H1 (cell line): ENCODE measurements around the gene SHANK2. TPM values are rescaled to one million over a fixed set of nuclear protein-coding genes. Genes with fewer than 3 reads are reported as not detected.

Experiments used
- E2F6 ChIP-seq: IDR thresholded peaks from 2 replicates; pipeline ENCODE4 v1.6.1; 2012; ENCODE audit warnings: inconsistent platforms
- JUN ChIP-seq: IDR thresholded peaks from 2 replicates; pipeline ENCODE4 v1.6.1; 2011; ENCODE audit warnings: low read depth, mild to moderate bottlenecking, improper control_type of control experiment, low read length
- JUND ChIP-seq: IDR thresholded peaks from 2 replicates; pipeline ENCODE4 v1.6.1; 2011; ENCODE audit warnings: mild to moderate bottlenecking, improper control_type of control experiment, low read length
- PHF8 ChIP-seq: fragments of 200-600 bp; sonication (generic); conservative IDR thresholded peaks from 2 replicates; pipeline ENCODE4 v1.7.1; 2012; ENCODE audit warnings: low read depth, mild to moderate bottlenecking, inconsistent platforms, low read length, moderate library complexity
- RNF2 ChIP-seq: fragments of 200-900, 300-1000 bp; sonication (generic); IDR thresholded peaks from 2 replicates; pipeline ENCODE4 v1.7.1; 2016; ENCODE audit warnings: borderline replicate concordance, low read depth, mild to moderate bottlenecking, antibody characterized with exemption, low read length; ENCODE audit not compliant: poor library complexity, severe bottlenecking; ENCODE audit errors: missing control alignments
- SP1 ChIP-seq: IDR thresholded peaks from 2 replicates; pipeline ENCODE4 v1.6.1; 2011; ENCODE audit warnings: low read depth, low read length
- polyA plus RNA-seq, 7 experiments: library from polyadenylated mRNA; depleted of rRNA in 3 of 7; stranded (reverse) in 5 of 7; unstranded in 2 of 7; fragments of >200 nt in 5 of 7; fragments of 200-250 nt in 2 of 7; gene quantifications; 1 replicate in 5 of 7; 2 replicates in 1 of 7; 4 replicates in 1 of 7; pipeline versions ENCODE4 v1.2.1 to v1.2.3, GENCODE V29; 2011 to 2013; ENCODE audit warnings: missing spikeins in 2 of 7, mixed read lengths in 2 of 7
- total RNA-seq: library from RNA; stranded (reverse); fragmentation: NEBNext Ultra II Directional; extraction: Animal tissue kit (Norgen Biotek cat#: 25700); gene quantifications from 2 replicates; pipeline ENCODE4 v1.2.1, GENCODE V29; 2021
- TF ChIP-seq, protein P1 (sequence below): fragments of 300-600 bp; sonication (generic); IDR thresholded peaks from 2 replicates; pipeline ENCODE4 v1.7.1; 2012; ENCODE audit warnings: low read length, moderate library complexity, mild to moderate bottlenecking, inconsistent platforms; ENCODE audit not compliant: insufficient replicate concordance
- TF ChIP-seq, protein P2 (sequence below): IDR thresholded peaks from 2 replicates; pipeline ENCODE4 v1.6.1; 2011; ENCODE audit warnings: low read length, improper control_type of control experiment

The SHANK2 gene
- total and polyA plus RNA-seq, 2 of the 8 experiments (the other 6 are each of a cell fraction or from before 2014, with no cell fraction given), result 10.1 to 54.2 TPM

- TF ChIP-seq, protein P1, sequence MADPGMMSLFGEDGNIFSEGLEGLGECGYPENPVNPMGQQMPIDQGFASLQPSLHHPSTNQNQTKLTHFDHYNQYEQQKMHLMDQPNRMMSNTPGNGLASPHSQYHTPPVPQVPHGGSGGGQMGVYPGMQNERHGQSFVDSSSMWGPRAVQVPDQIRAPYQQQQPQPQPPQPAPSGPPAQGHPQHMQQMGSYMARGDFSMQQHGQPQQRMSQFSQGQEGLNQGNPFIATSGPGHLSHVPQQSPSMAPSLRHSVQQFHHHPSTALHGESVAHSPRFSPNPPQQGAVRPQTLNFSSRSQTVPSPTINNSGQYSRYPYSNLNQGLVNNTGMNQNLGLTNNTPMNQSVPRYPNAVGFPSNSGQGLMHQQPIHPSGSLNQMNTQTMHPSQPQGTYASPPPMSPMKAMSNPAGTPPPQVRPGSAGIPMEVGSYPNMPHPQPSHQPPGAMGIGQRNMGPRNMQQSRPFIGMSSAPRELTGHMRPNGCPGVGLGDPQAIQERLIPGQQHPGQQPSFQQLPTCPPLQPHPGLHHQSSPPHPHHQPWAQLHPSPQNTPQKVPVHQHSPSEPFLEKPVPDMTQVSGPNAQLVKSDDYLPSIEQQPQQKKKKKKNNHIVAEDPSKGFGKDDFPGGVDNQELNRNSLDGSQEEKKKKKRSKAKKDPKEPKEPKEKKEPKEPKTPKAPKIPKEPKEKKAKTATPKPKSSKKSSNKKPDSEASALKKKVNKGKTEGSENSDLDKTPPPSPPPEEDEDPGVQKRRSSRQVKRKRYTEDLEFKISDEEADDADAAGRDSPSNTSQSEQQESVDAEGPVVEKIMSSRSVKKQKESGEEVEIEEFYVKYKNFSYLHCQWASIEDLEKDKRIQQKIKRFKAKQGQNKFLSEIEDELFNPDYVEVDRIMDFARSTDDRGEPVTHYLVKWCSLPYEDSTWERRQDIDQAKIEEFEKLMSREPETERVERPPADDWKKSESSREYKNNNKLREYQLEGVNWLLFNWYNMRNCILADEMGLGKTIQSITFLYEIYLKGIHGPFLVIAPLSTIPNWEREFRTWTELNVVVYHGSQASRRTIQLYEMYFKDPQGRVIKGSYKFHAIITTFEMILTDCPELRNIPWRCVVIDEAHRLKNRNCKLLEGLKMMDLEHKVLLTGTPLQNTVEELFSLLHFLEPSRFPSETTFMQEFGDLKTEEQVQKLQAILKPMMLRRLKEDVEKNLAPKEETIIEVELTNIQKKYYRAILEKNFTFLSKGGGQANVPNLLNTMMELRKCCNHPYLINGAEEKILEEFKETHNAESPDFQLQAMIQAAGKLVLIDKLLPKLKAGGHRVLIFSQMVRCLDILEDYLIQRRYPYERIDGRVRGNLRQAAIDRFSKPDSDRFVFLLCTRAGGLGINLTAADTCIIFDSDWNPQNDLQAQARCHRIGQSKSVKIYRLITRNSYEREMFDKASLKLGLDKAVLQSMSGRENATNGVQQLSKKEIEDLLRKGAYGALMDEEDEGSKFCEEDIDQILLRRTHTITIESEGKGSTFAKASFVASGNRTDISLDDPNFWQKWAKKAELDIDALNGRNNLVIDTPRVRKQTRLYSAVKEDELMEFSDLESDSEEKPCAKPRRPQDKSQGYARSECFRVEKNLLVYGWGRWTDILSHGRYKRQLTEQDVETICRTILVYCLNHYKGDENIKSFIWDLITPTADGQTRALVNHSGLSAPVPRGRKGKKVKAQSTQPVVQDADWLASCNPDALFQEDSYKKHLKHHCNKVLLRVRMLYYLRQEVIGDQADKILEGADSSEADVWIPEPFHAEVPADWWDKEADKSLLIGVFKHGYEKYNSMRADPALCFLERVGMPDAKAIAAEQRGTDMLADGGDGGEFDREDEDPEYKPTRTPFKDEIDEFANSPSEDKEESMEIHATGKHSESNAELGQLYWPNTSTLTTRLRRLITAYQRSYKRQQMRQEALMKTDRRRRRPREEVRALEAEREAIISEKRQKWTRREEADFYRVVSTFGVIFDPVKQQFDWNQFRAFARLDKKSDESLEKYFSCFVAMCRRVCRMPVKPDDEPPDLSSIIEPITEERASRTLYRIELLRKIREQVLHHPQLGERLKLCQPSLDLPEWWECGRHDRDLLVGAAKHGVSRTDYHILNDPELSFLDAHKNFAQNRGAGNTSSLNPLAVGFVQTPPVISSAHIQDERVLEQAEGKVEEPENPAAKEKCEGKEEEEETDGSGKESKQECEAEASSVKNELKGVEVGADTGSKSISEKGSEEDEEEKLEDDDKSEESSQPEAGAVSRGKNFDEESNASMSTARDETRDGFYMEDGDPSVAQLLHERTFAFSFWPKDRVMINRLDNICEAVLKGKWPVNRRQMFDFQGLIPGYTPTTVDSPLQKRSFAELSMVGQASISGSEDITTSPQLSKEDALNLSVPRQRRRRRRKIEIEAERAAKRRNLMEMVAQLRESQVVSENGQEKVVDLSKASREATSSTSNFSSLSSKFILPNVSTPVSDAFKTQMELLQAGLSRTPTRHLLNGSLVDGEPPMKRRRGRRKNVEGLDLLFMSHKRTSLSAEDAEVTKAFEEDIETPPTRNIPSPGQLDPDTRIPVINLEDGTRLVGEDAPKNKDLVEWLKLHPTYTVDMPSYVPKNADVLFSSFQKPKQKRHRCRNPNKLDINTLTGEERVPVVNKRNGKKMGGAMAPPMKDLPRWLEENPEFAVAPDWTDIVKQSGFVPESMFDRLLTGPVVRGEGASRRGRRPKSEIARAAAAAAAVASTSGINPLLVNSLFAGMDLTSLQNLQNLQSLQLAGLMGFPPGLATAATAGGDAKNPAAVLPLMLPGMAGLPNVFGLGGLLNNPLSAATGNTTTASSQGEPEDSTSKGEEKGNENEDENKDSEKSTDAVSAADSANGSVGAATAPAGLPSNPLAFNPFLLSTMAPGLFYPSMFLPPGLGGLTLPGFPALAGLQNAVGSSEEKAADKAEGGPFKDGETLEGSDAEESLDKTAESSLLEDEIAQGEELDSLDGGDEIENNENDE, result no peak
- TF ChIP-seq PHF8 (no peak), JUN (no peak), JUND (no peak), RNF2 (no peak), SP1 (no peak), E2F6 (no peak)
- TF ChIP-seq, protein P2, sequence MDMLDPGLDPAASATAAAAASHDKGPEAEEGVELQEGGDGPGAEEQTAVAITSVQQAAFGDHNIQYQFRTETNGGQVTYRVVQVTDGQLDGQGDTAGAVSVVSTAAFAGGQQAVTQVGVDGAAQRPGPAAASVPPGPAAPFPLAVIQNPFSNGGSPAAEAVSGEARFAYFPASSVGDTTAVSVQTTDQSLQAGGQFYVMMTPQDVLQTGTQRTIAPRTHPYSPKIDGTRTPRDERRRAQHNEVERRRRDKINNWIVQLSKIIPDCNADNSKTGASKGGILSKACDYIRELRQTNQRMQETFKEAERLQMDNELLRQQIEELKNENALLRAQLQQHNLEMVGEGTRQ, result no peak
Observed at GRCh38 chr11:71203681-71204080, 48.7 kb downstream of the SHANK2 start (continued).
